ENCODE measurements around the gene CNOT9. TPM values are rescaled to one million over a fixed set of nuclear protein-coding genes. Genes with fewer than 3 reads are reported as not detected.

The CNOT9 gene
- total and polyA plus RNA-seq, 10 of the 15 experiments (the other 5 are each of a cell fraction or from before 2014, with no cell fraction given) = 51.0 to 172 (median 98.2) TPM

DNA sequence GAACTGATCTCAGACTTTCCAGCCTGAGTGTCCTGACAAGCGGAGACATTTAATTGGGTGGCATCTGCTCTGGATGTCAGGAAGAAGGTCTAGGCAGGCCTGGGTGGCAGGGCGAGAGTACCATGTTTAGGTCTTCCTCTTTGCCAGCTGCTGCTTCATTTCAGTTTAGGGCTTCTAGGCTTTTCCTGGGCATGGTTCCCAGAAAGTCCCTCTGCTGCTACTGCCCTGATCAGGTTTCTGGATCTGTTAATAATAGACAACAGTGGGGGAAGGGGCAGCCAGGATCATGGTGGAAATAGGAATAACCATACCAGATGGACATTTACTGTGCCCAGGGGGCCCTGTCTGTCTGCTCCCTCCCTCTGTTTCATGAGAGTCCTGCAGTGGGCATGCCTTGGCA lies 36.8 kb downstream of the CNOT9 start:
- Histone ChIP-seq H3K4me2 (ENCODE audit: control insufficient read depth, insufficient read depth) (no peak overlapping the region), H3K27ac (ENCODE audit: control insufficient read depth, insufficient read depth) (no peak overlapping the region), H3K9ac (ENCODE audit: control insufficient read depth, insufficient read depth, low read length) (no peak overlapping the region), H3K4me3 (no peak overlapping the region), H4K20me1 (ENCODE audit: control insufficient read depth, insufficient read depth) (no peaks in the 10 kb centered on the region), H3K4me1 (ENCODE audit: control insufficient read depth, insufficient read depth, low read length) (no peaks in the 10 kb centered on the region), H3K36me3 (ENCODE audit: control insufficient read depth in 2 of 2, insufficient read depth in 2 of 2, low read length in 1 of 2) (no peaks in the 10 kb centered on the region), H3K79me2 (ENCODE audit: control insufficient read depth, insufficient read depth, low read length) (no peaks in the 10 kb centered on the region), H2AFZ (ENCODE audit: control insufficient read depth, low read depth, low read length) (no peak overlapping the region), H3K9me3 (replicated peaks; ENCODE audit: control insufficient read depth, insufficient read depth, low read length) (no peaks in the 10 kb centered on the region), H3K27me3 (replicated peaks in 1 of 2; ENCODE audit: control insufficient read depth in 2 of 2, insufficient read depth in 2 of 2, low read length in 1 of 2) (no peaks in the 10 kb centered on the region; a peak in 1 of 4 replicates)
- CTCF ChIA-PET = no interaction called here
- DNase-seq (ENCODE audit: low read depth, low spot score) = no peak
- no TSS peak for BruUV-seq (replicated peaks)
- RAD21 ChIA-PET (ENCODE audit: unreplicated experiment) = no interaction called here
- WGBS (ENCODE audit: insufficient coverage, insufficient replicate concordance, low lambda C conversion rate, missing lambda C conversion rate) = 59% methylated on average over 2 of the region's 2 CpGs
- no peak for FAIRE-seq
- SMC1A ChIA-PET (ENCODE audit: uncharacterized antibody, unreplicated experiment) = no interaction called here
- in situ Hi-C loops (cut with MboI) = no loop called here
- TF ChIP-seq STAT3 (IDR thresholded peaks at IDR 0.05; ENCODE audit: low read depth, low read length) (no peak), ZZZ3 (IDR thresholded peaks at IDR 0.05; ENCODE audit: control insufficient read depth, insufficient read length, low read depth) (no peak)
- intact Hi-C loops (cut with micrococcal nuclease; ENCODE audit: unreplicated experiment) = no loop called here
- POLR2A ChIA-PET = no interaction called here
- ATAC-seq = no peak

DNA sequence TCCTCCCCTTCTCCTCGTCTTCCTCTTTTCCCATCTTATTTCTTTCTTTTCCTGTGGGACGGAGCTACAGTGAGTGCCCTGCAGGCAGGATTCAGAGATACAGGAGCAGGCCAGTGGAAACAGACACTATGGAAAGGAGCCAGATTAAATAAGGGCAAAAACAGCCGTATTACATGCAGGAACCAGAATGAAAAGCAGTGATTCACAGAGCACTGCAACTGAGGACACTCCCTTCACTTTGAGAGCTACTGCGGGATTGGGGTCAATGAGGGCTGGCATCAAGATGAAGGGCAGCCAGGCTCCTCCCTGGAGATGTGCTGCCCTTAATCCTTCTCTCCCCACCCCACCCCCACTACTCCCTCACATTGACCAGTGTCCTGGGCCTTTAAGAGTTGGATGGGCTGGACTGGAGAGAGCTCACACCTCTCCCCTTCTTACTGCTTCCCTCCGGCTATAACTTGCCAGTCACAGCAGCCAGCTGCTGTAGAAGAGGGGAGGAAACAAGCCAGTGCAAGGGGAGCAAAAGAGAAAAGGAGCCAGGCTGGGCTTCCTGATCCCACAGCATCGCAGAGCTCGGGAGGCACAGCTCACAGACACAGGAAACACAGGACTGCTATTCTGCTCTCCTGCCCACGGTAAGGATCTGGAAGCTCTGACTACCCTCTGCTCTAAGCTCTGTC lies 38.9 kb downstream of the CNOT9 start, which contains the start of gene PLCD4:
TSS of gene PLCD4 (plus strand) at position 464 of the 680 bp plus-strand sequence. CDS start 7,841 bp downstream, outside the sequence.
- FAIRE-seq = no peak
- ChIA-PET RAD21 (ENCODE audit: unreplicated experiment) (interaction anchor here (0.6 kb wide), 1 partner anchor 10 kb away, joined by 3 read pairs; no protein-coding TSS in a partner anchor), CTCF (interaction anchor here (0.6 to 1.3 kb wide), 3 partner anchors 37 to 686 kb away, joined by 3 to 6 read pairs (median 3); no protein-coding TSS in a partner anchor), SMC1A (ENCODE audit: uncharacterized antibody, unreplicated experiment) (interaction anchor here (1.2 to 1.3 kb wide), 2 partner anchors 9 to 60 kb away, joined by 3 to 4 read pairs; no protein-coding TSS in a partner anchor), POLR2A (interaction anchor here (1.4 kb wide), 1 partner anchor 14 kb away, joined by 3 read pairs; no protein-coding TSS in a partner anchor)
- 31% methylated on average over 8 of the region's 8 CpGs for WGBS (ENCODE audit: insufficient coverage, insufficient replicate concordance, low lambda C conversion rate, missing lambda C conversion rate)
- Histone ChIP-seq H3K4me3 (no peak within 1 kb of the TSS), H3K27me3 (replicated peaks in 1 of 2; ENCODE audit: control insufficient read depth in 2 of 2, insufficient read depth in 2 of 2, low read length in 1 of 2) (no peaks in the 10 kb centered on the region; a peak in 1 of 4 replicates), H3K27ac (ENCODE audit: control insufficient read depth, insufficient read depth) (no peak within 1 kb of the TSS), H3K4me1 (ENCODE audit: control insufficient read depth, insufficient read depth, low read length) (no peaks in the 10 kb centered on the region), H3K9ac (ENCODE audit: control insufficient read depth, insufficient read depth, low read length) (no peak within 1 kb of the TSS), H3K79me2 (ENCODE audit: control insufficient read depth, insufficient read depth, low read length) (no peaks in the 10 kb centered on the region), H3K4me2 (ENCODE audit: control insufficient read depth, insufficient read depth) (no peak within 1 kb of the TSS), H3K36me3 (ENCODE audit: control insufficient read depth in 2 of 2, insufficient read depth in 2 of 2, low read length in 1 of 2) (no peaks in the 10 kb centered on the region), H4K20me1 (ENCODE audit: control insufficient read depth, insufficient read depth) (no peaks in the 10 kb centered on the region), H3K9me3 (replicated peaks; ENCODE audit: control insufficient read depth, insufficient read depth, low read length) (no peaks in the 10 kb centered on the region), H2AFZ (ENCODE audit: control insufficient read depth, low read depth, low read length) (no peak within 1 kb of the TSS)
- in situ Hi-C loops (cut with MboI) = no loop called here
- intact Hi-C loops (cut with micrococcal nuclease; ENCODE audit: unreplicated experiment) = no loop called here
- BruUV-seq (replicated peaks) = no TSS peak
- no peak for DNase-seq (ENCODE audit: low read depth, low spot score)
- peak; percentile 28 for ATAC-seq
- TF ChIP-seq, protein P1, sequence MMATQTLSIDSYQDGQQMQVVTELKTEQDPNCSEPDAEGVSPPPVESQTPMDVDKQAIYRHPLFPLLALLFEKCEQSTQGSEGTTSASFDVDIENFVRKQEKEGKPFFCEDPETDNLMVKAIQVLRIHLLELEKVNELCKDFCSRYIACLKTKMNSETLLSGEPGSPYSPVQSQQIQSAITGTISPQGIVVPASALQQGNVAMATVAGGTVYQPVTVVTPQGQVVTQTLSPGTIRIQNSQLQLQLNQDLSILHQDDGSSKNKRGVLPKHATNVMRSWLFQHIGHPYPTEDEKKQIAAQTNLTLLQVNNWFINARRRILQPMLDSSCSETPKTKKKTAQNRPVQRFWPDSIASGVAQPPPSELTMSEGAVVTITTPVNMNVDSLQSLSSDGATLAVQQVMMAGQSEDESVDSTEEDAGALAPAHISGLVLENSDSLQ (IDR thresholded peaks at IDR 0.05) = no peak
- TF ChIP-seq POLR2A (IDR thresholded peaks at IDR 0.05; ENCODE audit: low read depth, low read length) (no peak), BCL11A (IDR thresholded peaks at IDR 0.05; ENCODE audit: low read depth, low read length) (no peak), JUND (IDR thresholded peaks at IDR 0.05; ENCODE audit: low read depth, low read length) (no peak), CBX3 (IDR thresholded peaks at IDR 0.05; ENCODE audit: borderline replicate concordance, low read depth) (no peak), SPI1 (IDR thresholded peaks at IDR 0.05; ENCODE audit: borderline replicate concordance, insufficient read depth, low read depth, low read length) (no peak), NRF1 (conservative IDR thresholded peaks at IDR 0.05; ENCODE audit: low read depth, low read length) (no peak), RUNX3 (IDR thresholded peaks at IDR 0.05; ENCODE audit: low read length) (no peak)
- TF ChIP-seq, protein P2, sequence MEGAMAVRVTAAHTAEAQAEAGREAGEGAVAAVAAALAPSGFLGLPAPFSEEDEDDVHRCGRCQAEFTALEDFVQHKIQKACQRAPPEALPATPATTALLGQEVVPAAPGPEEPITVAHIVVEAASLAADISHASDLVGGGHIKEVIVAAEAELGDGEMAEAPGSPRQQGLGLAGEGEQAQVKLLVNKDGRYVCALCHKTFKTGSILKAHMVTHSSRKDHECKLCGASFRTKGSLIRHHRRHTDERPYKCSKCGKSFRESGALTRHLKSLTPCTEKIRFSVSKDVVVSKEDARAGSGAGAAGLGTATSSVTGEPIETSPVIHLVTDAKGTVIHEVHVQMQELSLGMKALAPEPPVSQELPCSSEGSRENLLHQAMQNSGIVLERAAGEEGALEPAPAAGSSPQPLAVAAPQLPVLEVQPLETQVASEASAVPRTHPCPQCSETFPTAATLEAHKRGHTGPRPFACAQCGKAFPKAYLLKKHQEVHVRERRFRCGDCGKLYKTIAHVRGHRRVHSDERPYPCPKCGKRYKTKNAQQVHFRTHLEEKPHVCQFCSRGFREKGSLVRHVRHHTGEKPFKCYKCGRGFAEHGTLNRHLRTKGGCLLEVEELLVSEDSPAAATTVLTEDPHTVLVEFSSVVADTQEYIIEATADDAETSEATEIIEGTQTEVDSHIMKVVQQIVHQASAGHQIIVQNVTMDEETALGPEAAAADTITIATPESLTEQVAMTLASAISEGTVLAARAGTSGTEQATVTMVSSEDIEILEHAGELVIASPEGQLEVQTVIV (IDR thresholded peaks at IDR 0.05; ENCODE audit: borderline replicate concordance, partially characterized antibody) = no peak
- TF ChIP-seq, protein P3, sequence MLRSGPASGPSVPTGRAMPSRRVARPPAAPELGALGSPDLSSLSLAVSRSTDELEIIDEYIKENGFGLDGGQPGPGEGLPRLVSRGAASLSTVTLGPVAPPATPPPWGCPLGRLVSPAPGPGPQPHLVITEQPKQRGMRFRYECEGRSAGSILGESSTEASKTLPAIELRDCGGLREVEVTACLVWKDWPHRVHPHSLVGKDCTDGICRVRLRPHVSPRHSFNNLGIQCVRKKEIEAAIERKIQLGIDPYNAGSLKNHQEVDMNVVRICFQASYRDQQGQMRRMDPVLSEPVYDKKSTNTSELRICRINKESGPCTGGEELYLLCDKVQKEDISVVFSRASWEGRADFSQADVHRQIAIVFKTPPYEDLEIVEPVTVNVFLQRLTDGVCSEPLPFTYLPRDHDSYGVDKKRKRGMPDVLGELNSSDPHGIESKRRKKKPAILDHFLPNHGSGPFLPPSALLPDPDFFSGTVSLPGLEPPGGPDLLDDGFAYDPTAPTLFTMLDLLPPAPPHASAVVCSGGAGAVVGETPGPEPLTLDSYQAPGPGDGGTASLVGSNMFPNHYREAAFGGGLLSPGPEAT (IDR thresholded peaks at IDR 0.05; ENCODE audit: low read depth) = no peak

All from GM12878 (cell line).